Measurements from ENCODE around the gene PACRG.

Gene PACRG

DNA sequence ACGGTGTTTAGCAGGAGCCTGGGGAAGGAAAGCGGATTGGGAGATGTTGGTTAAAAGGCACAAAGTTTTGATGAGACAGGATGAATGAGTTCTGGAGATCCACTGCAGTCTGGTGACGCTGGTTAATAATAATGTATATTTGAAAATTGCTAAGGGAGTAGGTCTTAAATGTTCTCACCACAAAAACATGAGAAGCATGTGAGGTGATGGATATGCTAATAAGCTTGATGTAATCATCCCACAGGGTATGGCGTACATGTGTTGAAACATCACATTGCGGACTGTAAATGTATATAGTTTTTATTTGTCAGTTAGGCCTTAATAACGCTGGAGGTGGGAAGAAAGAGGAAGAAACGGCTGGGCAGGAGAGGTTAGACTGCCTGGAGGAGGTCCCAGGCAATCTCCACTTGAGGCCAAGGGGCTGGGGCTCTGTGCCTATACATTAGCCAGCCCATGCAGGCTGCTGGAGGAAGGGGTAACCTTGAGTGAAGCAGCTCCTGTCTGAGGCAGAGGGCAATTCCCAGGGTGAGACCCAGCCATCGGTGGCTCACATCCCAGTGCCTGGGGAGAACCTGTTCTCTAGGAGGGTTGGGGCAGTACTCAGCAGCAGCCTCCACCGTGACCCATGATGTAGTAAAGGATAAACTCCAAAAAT is 498.5 kb downstream of the PACRG start:
- no peak for DNase-seq

DNA sequence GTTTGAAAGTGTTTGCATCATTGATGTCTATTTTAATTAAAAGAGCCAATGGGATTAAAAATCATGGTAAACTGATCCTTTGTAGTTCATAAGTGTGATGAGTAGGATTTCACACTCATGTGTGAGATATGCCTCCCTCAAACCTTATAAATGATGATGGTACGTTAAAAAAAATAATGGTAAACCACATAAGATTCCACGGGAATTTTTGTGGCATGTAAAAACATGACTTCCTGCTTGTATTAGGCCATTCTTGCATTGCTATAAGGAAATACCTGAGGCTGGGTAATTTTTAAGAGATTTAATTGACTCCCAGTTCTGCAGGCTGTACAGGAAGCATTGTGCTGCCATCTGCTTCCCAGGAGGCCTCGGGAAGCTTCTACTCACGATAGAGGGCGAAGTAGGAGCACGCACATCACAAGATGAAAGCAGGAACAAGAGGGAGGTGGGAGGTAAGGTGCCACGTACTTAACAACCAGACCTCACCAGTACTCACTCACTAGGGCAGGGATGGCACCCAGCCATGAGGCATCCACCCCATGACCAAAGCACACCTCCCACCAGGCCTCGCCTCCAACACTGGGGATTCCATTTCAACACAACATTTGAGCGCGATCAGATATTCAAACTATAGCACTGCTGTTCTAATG is 499.2 kb downstream of the PACRG start:
- no peak for DNase-seq

DNA sequence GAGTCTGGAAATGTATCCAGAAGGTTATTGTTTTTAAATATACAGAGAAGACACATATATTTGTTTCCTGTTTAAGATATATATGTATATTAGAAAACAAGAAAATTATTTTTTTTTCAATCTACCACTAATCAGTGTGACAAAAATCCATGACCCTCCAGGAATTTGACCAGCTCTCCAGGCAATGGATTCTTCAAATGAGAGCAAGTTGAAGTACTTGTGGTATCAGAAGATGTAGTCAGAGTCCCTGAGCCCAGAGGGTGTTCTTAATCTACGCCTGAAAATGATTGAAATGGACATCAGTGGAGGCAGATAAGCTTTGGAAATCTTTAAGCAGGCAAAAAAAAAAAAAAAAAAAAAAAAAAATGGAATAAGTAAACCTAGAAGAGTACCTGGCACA is 500.3 kb downstream of the PACRG start:
- DNase-seq: no peak

DNA sequence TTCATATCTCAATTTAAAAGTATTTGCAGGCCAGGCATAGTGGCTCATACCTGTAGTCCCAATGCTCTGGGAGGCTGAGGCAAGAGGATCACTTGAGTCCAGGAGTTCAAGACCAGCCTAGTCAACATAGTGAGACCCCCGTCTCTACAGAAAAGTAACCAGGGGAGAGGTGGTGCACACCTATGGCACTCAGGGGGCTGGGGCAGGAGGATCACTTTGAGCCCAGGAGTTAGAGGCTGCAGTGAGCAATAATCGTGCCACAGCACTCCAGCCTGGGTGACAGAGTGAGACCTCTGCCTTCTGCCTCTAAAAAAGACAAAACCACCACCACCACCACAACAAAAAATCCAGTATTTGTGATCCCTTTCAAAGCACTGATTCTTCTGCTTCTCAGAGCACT is 501.3 kb downstream of the PACRG start:
- DNase-seq: no peak

DNA sequence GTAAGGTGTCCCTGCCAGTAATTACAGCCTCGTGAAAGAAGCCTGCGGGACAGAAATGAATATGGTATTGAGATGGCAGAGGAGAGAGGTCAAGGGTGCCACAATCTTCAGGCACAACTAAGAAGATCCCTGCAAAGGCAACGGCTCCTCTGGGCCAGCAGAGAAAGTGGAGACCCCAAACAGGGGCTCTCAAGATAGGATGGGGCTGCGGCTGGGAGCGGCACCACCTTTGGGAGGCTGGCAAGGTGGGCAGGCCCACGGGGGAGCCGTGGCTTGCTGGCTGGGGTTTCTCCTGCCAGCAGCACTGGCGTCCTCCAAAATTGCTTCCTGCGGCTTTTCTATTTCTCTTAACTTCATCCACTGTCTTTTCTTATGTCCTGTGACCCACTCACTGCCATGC is 503.1 kb downstream of the PACRG start:
- DNase-seq: no peak

DNA sequence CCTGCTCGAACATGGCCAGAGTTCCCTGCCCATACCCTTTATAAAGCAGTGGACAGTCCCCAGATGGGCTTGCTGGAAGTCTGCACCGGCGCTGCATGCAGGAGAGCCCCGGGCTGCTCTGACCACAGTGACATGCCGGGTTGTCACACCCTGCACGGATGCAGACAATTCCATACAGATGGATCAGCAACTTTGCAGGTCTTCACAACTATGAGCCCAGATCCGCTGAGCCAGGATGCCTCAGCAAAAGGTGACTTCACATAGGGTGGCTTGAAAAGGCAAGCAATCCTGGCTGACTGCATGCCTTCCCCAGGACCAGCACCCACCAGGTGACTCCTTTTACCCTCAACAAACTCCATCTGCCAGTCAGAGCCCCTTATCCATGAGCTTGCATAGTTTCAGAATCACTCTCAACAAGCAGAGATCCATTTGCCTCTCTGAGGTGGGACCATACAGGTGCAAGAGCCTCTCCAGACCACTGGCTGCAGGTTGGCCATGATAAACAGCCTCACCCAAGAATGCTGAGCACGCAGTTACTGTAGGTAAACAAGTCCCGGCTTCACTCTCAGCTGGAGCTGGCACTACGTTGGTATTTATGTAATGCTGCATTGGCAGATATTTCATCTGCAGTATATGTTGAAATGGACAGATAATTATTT is 503.7 kb downstream of the PACRG start:
- DNase-seq: no peak

DNA sequence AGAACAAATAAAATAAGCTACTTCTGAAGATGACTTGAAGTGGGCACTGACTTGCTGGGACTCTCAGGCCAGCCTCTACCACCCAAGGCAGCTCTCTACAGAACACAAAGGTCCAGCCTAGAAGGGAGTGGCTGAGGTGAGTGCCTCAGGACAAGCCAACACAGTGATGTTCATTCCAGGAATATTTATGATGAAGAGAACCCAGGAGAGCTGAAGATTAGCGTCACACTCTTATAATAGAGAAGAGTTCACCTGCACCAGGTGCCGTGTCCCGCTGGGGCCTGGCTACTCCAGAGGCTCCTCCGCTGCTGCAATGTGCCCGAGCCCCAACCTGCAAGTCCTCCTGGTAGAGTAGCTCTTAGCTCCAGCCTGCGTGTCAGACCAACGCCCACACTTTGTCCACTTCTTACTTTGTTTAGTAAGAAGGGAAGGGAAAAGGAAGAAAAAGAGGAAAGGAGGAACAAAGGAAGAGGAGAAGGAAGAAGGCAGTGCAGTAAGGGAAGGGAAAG is 504.3 kb downstream of the PACRG start:
- DNase-seq: no peak

DNA sequence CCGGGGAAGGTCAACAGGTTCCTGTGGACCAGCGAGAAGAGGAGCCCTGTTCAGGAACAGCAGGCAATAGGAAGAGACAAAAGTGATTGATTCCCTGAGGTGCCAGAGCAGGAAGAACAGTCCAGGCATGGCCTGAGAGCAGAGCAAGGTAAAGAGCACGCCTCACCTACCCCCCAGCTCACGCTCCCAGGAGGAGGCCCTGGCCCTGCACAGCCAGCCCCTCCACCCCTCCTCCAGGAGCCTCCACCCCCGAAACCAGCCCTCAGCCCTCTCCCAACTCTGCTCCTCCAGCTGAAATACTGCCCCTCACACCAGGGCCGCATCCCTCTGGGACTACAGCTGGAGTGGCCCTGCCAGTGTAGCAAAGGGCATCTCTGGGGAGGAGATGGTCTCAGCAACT is 504.9 kb downstream of the PACRG start:
- DNase-seq: no peak

DNA sequence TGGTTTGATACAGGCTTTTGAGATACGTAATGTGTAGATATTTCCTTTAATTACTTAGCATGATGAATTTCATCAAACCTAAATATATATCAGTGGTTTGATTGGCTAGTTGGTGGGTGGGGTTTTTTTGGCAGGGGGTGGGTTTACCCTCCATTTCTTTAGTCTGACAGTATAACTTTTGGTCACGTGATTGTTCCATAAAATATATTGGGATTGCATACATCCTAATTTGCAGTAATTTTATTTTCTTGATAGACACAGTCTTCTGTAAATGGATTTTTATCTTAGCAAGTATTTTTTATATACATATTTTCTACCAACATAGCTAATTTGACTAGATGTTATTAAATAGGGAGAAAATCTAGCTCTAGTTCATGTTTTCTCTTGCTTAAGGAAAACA is 509.3 kb downstream of the PACRG start:
- DNase-seq: no peak

DNA sequence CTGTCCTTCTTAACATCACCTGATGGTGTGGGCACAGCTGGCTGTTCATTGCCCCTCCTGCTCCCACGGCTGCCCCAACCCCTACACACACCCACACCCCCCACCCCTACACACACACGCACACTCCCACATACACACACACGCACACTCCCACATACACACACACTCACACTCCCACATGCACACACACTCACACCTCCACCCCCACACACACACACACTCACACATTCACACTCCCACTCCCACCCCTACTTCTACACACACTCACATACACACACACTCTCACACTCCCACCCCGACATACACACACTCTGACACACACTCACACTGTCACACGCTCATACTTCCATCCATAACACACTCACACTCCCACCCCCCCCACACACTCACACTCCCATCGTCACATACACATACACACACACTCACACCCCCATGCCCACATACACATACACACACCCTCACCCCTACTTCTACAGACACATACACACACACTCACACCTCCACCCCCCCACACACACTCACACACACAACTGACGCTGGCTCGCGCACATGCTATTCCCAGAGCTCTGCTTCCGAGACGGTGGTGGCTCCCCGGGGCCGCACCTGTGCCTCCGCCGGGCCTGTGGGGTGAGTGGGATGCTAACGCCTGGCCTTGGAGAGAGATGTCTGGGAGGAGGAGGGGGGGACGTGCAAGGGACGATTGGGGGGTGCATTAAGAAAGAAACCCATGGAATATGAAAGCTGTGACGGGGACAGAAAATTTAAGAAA is 512.0 kb downstream of the PACRG start:
- no peak for DNase-seq

DNA sequence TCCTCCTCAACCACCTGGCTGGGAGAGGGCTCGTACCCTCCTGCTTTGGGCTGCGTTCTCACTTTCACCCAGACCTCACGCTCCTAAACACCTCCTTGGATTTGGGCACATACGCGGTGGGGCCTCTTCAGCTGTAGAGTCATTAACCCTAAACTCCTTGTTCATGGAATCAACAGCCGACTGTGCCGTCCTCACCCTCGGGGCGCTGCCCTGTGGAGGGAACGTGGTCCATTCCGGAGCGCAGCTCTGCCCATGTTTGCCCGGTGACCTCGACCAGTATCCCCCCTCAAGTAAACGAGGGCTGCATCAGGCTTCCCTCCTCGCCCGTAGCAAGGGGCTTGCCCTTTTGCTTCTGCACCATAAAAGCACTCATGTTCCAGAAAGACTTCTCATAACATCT is 512.8 kb downstream of the PACRG start:
- DNase-seq: no peak

DNA sequence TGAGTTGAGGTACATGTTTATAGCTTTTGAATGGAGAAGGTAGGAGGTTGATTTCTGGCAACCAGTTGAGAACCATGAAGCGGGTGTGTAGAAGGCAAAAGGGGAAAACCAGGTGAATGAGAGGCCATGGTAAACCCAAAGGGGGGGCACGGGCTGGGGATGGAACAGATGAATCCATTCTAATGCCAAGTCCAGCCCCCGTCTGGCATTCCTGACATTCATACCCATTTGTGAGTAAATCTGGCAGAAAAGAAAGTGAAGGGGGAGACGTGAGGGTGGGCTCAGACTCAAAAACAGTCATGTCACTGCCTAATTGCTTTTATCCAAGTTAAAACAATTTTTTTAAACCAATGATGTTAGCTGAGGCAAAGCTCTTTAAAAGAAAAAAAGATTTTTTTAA is 513.9 kb downstream of the PACRG start:
- DNase-seq: no peak

DNA sequence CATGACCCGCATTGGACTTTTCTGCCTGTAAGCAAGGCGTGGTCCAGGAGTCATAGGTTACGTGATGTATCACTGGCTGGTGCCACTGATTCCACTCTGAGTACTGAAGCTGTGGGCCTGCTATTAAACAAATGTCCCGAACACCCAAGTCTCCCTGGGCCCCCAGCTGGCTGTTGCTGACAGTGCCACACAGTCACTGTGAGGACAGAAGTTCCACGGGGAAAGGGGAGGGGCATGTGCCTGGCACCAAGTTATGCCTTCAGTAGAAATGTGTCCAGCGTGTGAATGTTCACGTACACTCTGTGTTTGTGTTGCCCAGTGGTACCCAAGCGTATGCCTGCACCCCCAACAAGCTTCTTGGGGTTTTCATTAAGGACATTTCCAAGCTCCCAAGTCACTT is 515.3 kb downstream of the PACRG start:
- no peak for DNase-seq

DNA sequence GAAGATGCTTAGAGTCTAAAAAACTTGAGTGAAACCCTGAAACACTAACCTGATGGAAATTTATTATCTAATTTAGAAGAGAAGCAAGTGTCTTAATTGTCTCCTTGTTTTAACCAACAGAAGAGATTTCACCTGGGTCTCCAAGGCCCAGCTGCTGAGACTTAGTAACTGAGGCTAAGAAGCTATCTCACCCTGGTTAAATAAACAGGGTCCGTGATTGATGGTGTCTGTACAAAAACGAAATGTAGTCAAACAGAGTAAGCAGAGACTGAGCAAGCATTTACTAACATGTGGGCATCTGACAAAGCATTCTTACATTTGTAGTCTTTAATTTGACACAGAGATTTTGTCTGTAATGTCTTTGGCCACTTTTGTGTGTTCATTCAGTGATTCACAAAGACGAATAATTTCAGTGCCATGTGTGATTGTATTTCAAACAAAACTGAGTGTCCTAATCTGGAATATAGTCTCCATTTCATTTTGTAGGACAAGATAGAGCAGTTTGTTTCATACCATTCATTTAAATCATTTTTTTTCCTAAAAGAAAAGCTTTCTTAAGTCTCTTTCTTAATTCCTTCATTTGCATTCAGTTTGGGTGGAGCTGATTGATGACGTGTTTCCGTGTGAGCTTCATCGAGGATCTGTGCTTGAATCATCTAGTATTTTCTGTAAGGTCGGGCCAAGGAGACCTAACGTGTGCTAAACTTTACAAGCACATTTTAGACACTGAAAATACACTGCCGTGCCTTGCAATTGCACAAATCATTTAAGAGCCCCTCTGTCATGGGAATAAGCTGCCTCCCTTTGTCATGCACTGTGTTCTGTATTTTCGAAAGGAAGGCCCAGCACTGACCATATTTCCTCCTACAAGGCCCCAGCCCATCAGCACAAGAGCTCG is 516.2 kb downstream of the PACRG start:
- no peak for DNase-seq

DNA sequence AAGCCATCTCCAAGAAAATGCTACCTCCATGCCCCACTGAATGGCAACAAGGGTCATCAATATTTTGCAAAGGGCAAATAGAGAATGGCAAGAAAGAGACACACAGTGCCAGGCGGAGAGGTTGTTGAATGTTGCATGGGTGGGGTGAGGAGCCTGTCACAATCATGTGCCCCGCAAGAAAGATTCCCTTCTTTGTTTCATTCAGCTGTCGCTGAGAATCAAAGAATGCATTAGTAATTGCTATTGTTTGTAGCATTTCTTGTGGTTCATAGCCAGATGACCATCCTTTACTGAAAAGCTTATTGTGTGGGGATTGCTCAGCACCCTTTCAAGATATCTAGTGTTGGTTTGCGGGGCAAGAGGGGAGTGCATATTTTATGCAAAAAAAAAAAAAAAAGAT is 520.3 kb downstream of the PACRG start:
- DNase-seq: no peak

DNA sequence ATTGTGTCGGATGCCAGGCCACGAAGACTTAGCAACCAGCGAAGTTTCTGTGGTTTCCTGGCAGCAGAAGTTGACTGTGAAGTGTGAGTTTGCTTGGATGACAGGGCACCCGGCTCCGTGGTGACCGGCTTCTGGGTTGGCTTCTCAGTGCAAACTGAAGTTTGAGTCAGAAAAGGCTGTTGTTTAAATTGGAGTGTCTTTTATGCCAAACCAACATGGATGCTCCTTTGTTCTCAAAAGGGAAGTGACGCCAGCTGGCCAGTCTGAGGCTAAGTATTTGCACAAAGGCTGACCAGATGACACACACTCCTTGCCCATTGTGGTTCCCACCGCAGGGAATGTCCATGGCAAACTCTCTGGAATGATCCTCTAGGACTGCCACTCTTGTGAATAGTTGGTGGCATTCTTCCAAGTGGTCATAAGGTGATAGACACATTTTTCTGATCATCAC is 521.9 kb downstream of the PACRG start:
- DNase-seq: no peak

DNA sequence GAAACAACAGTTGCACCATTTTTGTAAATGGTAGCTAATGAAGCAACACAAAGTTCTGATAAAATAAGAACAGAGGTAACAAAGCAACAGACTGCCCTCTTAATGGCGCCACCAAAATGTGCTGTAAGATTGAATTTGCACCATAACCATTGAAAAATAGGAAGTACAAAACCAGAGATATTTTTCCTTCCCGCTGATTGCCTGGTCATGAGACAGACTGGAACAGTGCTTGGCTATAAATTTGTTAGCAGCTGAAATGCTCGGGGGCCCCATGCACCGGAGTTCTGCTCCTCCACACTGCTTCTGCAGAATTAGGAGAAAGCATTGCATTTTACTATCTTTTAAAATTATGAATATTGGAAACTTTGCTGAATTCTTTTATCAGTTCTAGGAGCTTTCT is 522.3 kb downstream of the PACRG start:
- DNase-seq: no peak

DNA sequence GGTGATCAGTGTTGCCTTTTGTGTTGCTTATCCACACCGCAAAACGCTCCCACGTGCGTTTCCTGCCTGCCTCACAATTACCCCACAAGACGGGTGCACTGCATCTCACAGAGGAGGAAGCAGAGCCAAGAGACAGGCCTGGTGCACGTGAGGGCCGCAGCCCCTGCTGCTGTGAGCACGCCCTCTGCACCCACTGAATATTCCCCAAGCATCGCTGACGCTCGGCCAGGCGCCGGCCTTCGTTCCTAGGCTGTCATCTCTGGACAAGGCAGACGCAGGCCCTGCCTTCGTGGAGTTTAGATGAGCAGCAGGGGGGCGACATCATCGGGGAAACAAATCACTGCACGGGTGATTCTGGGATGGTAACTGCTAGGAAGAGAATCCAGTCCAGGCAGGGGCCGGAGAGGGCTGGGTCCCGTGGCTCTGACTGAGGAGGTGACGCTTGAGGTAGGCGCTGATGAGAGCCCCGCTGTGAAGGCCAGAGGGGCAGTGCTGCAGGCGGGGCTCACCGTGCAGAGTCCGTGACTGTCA is 524.4 kb downstream of the PACRG start:
- DNase-seq: no peak

DNA sequence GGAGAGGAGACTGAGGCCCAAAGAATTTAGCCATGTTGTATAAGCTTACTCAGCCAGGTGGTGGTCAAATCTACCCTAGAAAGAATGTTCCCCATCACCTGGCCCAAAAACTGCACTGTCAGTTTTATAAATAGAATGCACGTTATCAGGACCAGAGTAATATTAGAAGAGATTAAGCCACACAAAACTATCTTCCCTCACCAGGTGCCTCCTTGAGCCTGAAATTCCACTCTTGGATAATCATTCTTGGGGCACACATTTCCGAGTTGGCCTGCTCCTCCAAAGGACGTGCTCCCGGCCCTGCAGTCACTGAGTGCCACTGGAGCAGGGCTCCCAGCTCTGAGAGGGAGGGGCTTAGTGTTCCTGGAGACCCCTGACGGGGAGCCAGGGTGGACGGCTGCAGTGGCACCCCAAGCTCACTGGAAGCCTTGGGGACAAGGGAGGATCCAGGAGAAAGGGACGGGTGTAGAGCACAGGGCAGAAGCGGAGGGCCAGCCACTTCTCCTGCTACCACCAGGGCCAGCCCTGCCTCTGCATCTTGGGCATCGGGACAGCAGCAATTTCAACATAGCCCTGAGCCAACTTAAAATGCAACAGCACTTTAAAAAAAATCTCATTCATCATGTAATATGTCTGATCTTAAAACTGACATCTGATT is 525.9 kb downstream of the PACRG start:
- no peak for DNase-seq

DNA sequence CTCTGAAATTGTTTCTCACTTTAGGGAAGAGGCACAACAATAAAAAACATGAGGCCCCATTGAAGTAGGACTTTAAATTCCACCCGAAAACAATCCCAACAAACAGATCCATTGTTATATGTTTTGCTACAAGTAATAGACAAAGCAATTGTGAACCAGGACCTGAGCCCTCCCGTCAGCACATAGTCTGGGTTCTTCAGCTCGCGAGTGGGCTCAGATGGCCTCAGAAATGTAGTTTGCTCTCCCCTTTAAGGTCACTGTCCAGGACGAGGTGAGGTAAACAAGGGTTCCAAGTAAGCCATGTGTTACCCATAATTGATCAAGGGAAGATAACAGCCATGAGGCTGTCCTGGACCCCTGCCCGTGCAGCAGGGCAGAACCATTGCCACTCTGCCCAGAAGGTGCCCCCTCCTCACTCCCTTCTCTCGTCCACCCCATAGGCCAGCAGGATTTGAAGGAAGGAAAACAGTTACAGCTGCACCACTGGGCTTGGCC is 526.6 kb downstream of the PACRG start:
- no peak for DNase-seq

DNA sequence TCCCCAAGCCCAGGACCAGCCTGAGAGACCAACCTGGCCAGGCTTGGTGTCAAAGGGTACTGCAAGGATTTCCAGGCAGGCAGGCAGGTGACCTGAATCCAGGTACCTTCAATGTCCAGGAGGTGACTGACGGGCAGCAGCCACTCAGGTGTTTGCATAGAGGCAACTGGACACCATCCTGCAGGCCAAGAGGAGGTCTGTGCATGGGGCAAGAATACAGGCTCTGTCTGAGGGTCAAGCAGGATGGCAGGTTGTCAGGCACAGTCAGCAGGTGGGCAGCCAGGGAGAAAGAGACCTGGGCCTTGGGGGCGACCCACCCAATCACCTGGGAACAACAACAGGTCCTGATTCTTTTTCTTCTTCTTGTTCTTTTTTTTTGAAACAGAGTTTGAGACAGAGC is 527.5 kb downstream of the PACRG start:
- no peak for DNase-seq

All from stimulated activated CD4-positive, alpha-beta T cell treated with anti-CD3 and anti-CD28 coated beads, Interleukin-4, amount 100 ng/mL, for 4 hours (primary cell).